Gastrocnemius medialis (tissue), 4 donors: ENCODE data around the gene DYRK1A.

Experiments used
- CTCF ChIP-seq, 5 experiments: fragments of 450-650 bp in 3 of 5; fragments of 200-600 bp in 2 of 5; sonication (generic) in 2 of 5; IDR thresholded peaks in 4 of 5; conservative IDR thresholded peaks in 1 of 5; 1 replicate in 4 of 5; 2 replicates in 1 of 5; pipeline ENCODE4 v1.5.1; 2016 to 2019; ENCODE audit warnings: antibody characterized with exemption in 5 of 5, mild to moderate bottlenecking in 3 of 5, moderate library complexity in 3 of 5
- POLR2A ChIP-seq, 2 donors: fragments of 450-650 bp; IDR thresholded peaks; one replicate each; pipeline ENCODE4 v1.6.1; 2017; ENCODE audit warnings: antibody characterized with exemption in 2 of 2, mild to moderate bottlenecking in 2 of 2, moderate library complexity in 2 of 2

- TF ChIP-seq CTCF (IDR thresholded peaks at IDR 0.05 in 4 of 5, conservative IDR thresholded peaks at IDR 0.05 in 1 of 5), result no peak
- no peak for TF ChIP-seq POLR2A (IDR thresholded peaks at IDR 0.05)
These were observed 64.7 kb downstream of the DYRK1A start for GRCh38 chr21:37431243-37431642.
